Sigmoid colon (tissue), 4 donors: ENCODE results near the gene FEV.

ENCODE experiments used
- EP300 ChIP-seq, 4 donors: sonication (generic); formaldehyde crosslinking; IDR thresholded peaks; one replicate each; pipeline ENCODE4 v1.6.1; 2017; ENCODE audit warnings: antibody characterized with exemption in 4 of 4
- POLR2A ChIP-seq, 2 donors: fragments of 450-650 bp; IDR thresholded peaks; one replicate each; pipeline ENCODE4 v1.6.1; 2016; ENCODE audit warnings: antibody characterized with exemption in 2 of 2, mild to moderate bottlenecking in 2 of 2, moderate library complexity in 2 of 2
- POLR2AphosphoS5 ChIP-seq, 4 donors: sonication (generic); formaldehyde crosslinking; IDR thresholded peaks; one replicate each; pipeline ENCODE4 v1.6.1; 2017; ENCODE audit warnings: antibody characterized with exemption in 4 of 4
- TF ChIP-seq, protein P1 (sequence below), 4 experiments: fragments of 450-650 bp in 3 of 4; fragments of 200-600 bp in 1 of 4; IDR thresholded peaks; one replicate each; pipeline ENCODE4 v1.5.1; 2016 to 2019; ENCODE audit warnings: antibody characterized with exemption in 4 of 4, mild to moderate bottlenecking in 3 of 4, moderate library complexity in 2 of 4

DNA sequence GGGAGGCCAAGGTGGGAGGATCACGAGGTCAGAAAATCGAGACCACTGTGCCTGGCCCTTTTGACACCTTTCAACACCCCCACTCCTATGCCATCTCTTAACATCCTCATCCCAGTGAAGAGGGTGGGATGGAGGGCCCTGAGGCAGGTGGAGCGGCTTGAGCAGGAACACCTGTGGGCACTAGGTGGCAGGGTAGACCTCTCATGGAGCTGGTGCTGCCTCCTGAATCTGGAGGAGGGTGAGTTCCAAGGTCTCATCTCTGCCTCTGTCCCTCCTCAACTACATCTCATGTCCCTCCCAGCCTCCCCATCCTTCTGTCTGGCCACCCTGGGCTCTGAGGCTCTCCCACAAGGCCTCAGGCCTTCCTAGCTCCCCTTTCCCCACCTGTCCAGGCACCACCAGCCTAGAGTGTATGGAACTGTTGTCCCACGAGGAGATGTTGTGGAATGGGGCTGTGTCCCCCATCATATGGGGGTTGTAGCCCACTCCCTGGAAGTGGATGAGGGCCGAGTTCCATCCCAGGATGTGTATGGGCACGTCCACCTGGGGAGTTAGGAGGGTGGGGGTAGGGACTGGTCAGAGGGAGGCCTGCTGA, 25.3 kb upstream of the FEV start:
- TF ChIP-seq, protein P1, sequence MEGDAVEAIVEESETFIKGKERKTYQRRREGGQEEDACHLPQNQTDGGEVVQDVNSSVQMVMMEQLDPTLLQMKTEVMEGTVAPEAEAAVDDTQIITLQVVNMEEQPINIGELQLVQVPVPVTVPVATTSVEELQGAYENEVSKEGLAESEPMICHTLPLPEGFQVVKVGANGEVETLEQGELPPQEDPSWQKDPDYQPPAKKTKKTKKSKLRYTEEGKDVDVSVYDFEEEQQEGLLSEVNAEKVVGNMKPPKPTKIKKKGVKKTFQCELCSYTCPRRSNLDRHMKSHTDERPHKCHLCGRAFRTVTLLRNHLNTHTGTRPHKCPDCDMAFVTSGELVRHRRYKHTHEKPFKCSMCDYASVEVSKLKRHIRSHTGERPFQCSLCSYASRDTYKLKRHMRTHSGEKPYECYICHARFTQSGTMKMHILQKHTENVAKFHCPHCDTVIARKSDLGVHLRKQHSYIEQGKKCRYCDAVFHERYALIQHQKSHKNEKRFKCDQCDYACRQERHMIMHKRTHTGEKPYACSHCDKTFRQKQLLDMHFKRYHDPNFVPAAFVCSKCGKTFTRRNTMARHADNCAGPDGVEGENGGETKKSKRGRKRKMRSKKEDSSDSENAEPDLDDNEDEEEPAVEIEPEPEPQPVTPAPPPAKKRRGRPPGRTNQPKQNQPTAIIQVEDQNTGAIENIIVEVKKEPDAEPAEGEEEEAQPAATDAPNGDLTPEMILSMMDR (IDR thresholded peaks at IDR 0.05): no peak
- TF ChIP-seq POLR2A (IDR thresholded peaks at IDR 0.05) (no peak), POLR2AphosphoS5 (IDR thresholded peaks at IDR 0.05) (no peak), EP300 (IDR thresholded peaks at IDR 0.05) (no peak)
